ENCODE data around the gene SNRNP70.

GRCh38 chr19:49098795-49099194 lies 13.5 kb downstream of the SNRNP70 start:
- TF ChIP-seq, protein P1, sequence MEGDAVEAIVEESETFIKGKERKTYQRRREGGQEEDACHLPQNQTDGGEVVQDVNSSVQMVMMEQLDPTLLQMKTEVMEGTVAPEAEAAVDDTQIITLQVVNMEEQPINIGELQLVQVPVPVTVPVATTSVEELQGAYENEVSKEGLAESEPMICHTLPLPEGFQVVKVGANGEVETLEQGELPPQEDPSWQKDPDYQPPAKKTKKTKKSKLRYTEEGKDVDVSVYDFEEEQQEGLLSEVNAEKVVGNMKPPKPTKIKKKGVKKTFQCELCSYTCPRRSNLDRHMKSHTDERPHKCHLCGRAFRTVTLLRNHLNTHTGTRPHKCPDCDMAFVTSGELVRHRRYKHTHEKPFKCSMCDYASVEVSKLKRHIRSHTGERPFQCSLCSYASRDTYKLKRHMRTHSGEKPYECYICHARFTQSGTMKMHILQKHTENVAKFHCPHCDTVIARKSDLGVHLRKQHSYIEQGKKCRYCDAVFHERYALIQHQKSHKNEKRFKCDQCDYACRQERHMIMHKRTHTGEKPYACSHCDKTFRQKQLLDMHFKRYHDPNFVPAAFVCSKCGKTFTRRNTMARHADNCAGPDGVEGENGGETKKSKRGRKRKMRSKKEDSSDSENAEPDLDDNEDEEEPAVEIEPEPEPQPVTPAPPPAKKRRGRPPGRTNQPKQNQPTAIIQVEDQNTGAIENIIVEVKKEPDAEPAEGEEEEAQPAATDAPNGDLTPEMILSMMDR (conservative IDR thresholded peaks at IDR 0.05; ENCODE audit: low read length): no peak
- TF ChIP-seq EZH2phosphoT487 (IDR thresholded peaks at IDR 0.05; ENCODE audit: borderline replicate concordance, low read depth, low read length): no peak
